ENCODE data around the gene IL2RG.

IL2RG gene

GRCh38 chrX:71068044-71068918 is 43.1 kb downstream of the IL2RG start, which contains the start of gene SNX12:
Gene SNX12 (minus strand): TSS chrX:71068334. CDS start chrX:71068306, 28 bp downstream.
- DNase-seq = peak; percentile 74

GRCh38 chrX:71067712-71068043 is 43.7 kb downstream of the IL2RG start:
- DNase-seq = no peak

- DNase-seq = no peak
Measured at GRCh38 chrX:71067089-71067488, 44.3 kb downstream of the IL2RG start.

GRCh38 chrX:71060127-71060526 is 51.2 kb downstream of the IL2RG start:
- no peak for DNase-seq

GRCh38 chrX:71057848-71058530 is 53.4 kb downstream of the IL2RG start:
- no peak for DNase-seq
